ENCODE data around the gene UQCRQ. TPM values are rescaled to one million over a fixed set of nuclear protein-coding genes. Genes with fewer than 3 reads are reported as not detected.

The UQCRQ gene
- total and polyA plus RNA-seq, 2 experiments from 2014 or later, result 104 to 1,308 TPM

DNA sequence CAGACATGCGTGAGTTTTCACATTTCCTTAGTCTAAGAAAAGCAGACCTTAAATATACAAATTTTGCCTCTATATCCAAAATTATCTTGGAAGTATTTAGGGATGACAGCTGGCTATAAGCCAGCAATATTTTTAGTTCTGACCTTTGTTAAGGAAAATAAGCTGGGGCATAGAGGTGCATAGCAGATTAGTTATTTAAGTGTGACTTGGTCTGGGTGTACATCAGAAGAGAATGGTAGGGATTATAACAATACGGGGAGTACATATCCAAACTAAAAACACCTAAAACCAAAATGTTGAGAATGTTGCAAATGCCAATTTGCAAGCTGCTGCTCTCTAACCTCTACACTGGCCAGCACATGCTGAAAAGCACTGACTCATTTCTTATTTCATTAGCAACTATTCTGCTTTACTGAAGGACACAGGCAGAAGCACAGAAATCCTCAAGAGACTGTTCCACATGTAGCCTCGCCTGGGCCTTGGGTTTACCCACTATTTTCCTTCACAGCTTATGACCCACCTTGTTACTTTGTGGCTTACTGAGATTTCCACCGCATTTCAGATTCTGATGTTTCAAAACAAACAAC, 29.4 kb downstream of the UQCRQ start (continued):
- TF ChIP-seq, protein P1, sequence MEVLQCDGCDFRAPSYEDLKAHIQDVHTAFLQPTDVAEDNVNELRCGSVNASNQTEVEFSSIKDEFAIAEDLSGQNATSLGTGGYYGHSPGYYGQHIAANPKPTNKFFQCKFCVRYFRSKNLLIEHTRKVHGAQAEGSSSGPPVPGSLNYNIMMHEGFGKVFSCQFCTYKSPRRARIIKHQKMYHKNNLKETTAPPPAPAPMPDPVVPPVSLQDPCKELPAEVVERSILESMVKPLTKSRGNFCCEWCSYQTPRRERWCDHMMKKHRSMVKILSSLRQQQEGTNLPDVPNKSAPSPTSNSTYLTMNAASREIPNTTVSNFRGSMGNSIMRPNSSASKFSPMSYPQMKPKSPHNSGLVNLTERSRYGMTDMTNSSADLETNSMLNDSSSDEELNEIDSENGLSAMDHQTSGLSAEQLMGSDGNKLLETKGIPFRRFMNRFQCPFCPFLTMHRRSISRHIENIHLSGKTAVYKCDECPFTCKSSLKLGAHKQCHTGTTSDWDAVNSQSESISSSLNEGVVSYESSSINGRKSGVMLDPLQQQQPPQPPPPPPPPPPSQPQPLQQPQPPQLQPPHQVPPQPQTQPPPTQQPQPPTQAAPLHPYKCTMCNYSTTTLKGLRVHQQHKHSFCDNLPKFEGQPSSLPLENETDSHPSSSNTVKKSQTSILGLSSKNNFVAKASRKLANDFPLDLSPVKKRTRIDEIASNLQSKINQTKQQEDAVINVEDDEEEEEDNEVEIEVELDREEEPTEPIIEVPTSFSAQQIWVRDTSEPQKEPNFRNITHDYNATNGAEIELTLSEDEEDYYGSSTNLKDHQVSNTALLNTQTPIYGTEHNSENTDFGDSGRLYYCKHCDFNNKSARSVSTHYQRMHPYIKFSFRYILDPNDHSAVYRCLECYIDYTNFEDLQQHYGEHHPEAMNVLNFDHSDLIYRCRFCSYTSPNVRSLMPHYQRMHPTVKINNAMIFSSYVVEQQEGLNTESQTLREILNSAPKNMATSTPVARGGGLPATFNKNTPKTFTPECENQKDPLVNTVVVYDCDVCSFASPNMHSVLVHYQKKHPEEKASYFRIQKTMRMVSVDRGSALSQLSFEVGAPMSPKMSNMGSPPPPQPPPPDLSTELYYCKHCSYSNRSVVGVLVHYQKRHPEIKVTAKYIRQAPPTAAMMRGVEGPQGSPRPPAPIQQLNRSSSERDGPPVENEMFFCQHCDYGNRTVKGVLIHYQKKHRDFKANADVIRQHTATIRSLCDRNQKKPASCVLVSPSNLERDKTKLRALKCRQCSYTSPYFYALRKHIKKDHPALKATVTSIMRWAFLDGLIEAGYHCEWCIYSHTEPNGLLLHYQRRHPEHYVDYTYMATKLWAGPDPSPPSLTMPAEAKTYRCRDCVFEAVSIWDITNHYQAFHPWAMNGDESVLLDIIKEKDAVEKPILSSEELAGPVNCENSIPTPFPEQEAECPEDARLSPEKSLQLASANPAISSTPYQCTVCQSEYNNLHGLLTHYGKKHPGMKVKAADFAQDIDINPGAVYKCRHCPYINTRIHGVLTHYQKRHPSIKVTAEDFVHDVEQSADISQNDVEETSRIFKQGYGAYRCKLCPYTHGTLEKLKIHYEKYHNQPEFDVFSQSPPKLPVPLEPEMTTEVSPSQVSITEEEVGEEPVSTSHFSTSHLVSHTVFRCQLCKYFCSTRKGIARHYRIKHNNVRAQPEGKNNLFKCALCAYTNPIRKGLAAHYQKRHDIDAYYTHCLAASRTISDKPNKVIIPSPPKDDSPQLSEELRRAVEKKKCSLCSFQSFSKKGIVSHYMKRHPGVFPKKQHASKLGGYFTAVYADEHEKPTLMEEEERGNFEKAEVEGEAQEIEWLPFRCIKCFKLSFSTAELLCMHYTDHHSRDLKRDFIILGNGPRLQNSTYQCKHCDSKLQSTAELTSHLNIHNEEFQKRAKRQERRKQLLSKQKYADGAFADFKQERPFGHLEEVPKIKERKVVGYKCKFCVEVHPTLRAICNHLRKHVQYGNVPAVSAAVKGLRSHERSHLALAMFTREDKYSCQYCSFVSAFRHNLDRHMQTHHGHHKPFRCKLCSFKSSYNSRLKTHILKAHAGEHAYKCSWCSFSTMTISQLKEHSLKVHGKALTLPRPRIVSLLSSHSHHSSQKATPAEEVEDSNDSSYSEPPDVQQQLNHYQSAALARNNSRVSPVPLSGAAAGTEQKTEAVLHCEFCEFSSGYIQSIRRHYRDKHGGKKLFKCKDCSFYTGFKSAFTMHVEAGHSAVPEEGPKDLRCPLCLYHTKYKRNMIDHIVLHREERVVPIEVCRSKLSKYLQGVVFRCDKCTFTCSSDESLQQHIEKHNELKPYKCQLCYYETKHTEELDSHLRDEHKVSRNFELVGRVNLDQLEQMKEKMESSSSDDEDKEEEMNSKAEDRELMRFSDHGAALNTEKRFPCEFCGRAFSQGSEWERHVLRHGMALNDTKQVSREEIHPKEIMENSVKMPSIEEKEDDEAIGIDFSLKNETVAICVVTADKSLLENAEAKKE (CRISPR knock-in tag; IDR thresholded peaks at IDR 0.05), result no peak
- no peak for TF ChIP-seq EZH2phosphoT487 (IDR thresholded peaks at IDR 0.05; ENCODE audit: unreplicated experiment)
- TF ChIP-seq JUNB (IDR thresholded peaks at IDR 0.05; ENCODE audit: unreplicated experiment), result no peak
- TF ChIP-seq EZH2 (IDR thresholded peaks at IDR 0.05; ENCODE audit: low read depth, unreplicated experiment), result no peak

- H2AFZ ChIP-seq, result no peak overlapping the region
- no peak overlapping the region for H3K27ac Mint-ChIP-seq
Observed at GRCh38 chr5:132896685-132897084, 30.2 kb downstream of the UQCRQ start.

More at GRCh38 chr5:132896685-132897084, 30.2 kb downstream of the UQCRQ start:
- peaks cover 58% of the 10 kb centered on the region for H3K36me3 ChIP-seq (ENCODE audit: insufficient read depth)
- ATAC-seq (no peak), DNase-seq (ENCODE audit: low spot score) (no peak)
- no peak overlapping the region for H3K27ac ChIP-seq (ENCODE audit: low read depth)
- no peak overlapping the region for H3K4me2 ChIP-seq
- Mint-ChIP-seq H3K4me1 (no peaks in the 10 kb centered on the region), H3K27me3 (ENCODE audit: insufficient read depth, low read depth, poor library complexity) (no peaks in the 10 kb centered on the region), H3K4me3 (no peak overlapping the region), H3K36me3 (ENCODE audit: low read depth) (peaks cover 60% of the 10 kb centered on the region), H3K9me3 (no peaks in the 10 kb centered on the region)
- H3K9me2 ChIP-seq (ENCODE audit: insufficient read depth), result no peaks in the 10 kb centered on the region
- no peaks in the 10 kb centered on the region for H3K4me1 ChIP-seq (ENCODE audit: insufficient read depth)
- H3K79me2 ChIP-seq (replicated peaks; ENCODE audit: insufficient read depth), result no peaks in the 10 kb centered on the region
- H3K27me3 ChIP-seq (ENCODE audit: insufficient read depth), result no peaks in the 10 kb centered on the region
- H3F3A ChIP-seq (replicated peaks; ENCODE audit: low read depth), result no peaks in the 10 kb centered on the region
- no peak overlapping the region for H3K4me3 ChIP-seq
- no peak for TF ChIP-seq NANOG (IDR thresholded peaks at IDR 0.05; ENCODE audit: borderline replicate concordance)
- H4K20me1 ChIP-seq (replicated peaks; ENCODE audit: insufficient read depth), result peaks cover 5% of the 10 kb centered on the region

All from GM23338 (cell line).